CD4-positive, alpha-beta T cell treated with Interferon gamma for 1 hour (primary cell): ENCODE data around the gene LYSMD2.

Source experiments
- DNase-seq: peaks from one replicate; pipeline ENCODE4 v3.0.0-alpha.2; 2020

LYSMD2 gene

DNA sequence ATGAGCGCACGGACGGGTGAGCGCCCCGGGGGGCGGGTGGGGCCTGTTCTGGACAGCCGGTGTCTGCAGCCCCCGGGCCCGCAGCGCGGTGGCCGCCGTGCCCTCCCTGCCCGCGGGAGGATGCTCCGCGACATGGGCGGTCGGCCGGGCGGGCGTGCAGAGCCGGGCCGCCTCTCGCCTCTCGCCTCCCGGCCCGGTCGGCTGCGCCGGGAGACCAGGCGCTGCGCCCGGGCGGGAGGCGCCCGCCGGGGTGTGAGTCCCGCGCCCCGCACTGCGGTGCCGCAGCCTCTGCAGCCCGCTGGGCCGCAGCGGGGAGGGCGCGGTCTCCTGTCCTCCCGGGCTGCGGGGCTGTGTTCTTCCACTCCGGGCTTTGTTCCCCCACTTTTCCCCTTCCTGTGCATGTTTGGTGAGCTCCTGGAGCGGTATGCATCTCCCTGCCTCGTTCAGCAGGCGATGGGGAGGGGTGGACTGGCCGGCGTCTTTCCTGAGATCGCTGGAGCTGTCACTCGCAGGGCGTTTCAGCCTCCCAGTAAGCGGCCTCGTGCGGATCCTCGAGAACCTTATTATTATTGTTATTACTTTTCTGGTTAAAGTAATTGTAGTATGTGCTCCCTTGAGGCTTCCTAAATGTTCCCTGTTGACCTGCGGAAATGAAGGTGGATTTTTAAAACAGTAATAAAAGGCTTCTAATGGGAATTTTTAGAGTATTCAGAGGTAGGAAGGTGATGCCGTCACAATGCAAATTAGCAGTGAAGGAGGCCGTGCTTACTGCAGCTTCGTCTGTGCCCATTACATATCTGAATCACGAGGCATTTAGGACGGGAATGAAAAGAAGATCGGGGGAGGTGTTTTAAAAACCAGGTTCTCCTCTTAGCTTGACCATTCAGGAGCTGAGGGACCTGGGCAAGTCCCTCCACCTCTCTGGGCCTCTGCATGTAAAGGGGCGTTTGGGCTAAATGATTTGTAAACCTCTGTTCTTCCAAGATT lies 14.5 kb upstream of the LYSMD2 start:
- no peak for DNase-seq

DNA sequence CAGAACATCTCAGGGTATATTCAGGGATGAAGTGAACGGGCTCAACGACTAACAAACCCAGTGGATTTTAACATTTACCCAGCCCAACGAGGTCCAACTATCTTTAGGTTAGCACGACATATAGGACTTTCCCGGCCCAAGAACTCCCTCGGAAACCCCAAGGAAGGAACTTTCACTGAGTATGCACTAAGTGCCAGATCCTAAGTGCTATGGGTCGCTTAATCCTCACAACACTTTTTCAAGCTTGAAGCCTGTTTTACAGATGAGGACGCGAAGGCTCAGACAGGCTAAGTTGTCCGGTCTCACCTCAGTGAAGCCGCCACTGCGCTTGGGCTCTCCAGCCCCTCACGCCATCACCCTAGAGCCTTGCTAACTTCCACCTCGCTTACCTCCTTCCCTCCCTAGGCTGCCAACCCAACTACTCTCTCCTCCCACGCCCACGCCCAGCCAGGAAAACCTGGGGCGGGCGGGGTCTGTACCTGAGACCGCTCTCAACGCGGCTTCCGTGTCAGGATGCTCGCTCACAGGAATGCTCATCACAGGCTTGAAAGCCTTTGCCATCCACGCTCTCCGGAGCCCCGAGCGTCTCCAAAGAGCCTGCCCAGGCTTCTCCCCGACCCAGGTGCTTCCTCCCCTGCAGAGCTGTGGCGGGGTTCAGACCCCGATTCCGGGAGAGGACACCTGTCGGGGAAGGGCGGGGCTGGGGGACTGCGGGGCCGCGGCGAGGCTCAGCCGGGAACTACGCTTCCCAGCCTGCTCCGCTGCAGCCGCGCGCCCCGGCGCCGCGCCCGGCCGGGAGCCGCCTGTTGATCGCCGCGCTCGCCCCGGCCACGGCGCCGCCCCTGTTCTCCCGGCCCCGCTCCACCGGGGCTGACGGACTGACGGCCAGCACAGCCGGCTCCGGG lies 13.6 kb upstream of the LYSMD2 start, which contains the start of gene TMOD2:
TMOD2 (plus strand) TSS at position 806 of the 905 bp plus-strand sequence. CDS start 14,845 bp downstream, outside the sequence.
- DNase-seq: peak; percentile 44

DNA sequence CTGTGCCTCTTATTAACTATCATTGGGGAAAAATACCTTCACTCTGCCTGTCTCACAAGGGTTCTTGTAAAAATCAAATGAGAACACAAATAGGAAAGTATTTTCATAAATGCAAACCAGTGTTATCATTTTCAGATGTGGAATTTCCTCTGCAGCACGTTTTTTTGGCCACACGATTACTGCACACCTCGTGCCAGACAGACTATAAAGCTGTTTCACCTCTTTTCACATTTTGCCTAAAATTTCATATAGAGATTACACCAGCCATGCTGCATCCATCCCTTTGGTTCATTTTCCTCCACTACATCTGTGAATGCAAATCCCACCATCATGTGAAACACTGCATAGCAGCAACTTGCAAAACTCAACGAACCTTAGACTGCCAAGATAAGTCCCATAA lies 12.7 kb upstream of the LYSMD2 start:
- DNase-seq: no peak

DNA sequence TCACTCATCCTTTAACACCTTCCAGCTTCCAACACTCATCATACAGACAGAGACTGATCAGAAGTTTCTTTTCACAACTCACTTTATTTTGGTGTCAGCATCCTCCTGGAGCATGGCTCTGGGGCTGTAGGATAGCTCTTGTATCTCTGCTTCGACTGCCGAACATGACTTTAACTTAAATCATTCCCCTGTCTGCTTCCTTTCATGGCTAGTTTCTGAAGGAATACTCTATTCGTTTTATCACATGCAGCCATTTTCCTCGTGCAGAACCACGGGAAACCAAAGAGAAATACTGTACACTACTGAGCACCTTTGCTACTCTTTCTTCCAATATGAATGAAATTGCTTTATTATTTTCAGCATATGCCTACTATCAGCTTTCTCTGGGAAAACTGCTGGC lies 11.9 kb upstream of the LYSMD2 start:
- DNase-seq: no peak

DNA sequence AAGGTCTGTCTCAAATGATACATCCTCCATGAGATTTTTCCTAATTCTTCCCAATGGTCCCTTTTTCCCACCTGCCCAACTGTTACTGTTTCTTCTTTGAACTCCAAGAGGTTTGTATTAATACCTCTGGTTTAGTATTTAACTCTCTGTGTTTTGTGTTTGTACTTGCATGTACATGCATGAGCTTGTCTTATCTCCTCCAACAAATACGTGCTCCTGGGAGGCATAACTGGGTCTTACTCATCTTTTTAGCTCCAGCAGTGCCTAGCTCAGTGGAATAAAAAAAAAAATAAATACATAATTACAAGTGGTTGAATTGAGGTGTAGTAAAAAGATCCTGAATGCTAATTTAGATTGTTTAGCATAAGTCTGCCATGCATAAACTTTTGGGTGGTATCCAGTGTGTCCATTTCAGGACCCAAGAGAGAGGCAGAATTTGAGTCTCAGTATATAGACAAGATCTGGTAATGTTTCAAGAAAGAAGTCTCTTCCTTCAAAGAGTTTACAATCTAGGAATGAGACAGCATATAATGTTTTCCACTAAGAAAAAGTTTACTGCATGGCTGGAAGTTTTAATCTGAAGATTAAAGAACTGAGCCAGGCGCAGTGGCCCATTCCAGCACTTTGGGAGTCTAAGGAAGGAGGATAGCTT lies 1.7 kb upstream of the LYSMD2 start:
- DNase-seq: no peak

DNA sequence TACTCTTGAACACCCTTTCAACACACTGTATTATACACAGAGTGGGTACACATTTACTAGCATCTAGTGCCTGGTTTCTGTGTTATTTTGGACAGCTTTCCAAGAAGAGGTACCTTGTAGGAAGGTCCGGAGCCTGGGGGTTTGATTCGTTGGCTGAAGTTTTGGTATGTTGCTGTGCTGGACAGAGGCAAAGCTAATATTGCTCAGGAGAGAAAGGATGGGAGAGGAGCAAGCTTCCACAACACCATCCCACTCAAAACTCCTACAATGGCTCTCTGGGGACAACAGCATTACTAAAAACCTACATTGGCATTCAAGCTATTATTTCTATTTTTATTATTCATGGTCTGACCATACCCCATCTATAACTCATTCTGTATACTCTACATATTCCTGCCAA lies 1.1 kb upstream of the LYSMD2 start:
- DNase-seq: no peak

DNA sequence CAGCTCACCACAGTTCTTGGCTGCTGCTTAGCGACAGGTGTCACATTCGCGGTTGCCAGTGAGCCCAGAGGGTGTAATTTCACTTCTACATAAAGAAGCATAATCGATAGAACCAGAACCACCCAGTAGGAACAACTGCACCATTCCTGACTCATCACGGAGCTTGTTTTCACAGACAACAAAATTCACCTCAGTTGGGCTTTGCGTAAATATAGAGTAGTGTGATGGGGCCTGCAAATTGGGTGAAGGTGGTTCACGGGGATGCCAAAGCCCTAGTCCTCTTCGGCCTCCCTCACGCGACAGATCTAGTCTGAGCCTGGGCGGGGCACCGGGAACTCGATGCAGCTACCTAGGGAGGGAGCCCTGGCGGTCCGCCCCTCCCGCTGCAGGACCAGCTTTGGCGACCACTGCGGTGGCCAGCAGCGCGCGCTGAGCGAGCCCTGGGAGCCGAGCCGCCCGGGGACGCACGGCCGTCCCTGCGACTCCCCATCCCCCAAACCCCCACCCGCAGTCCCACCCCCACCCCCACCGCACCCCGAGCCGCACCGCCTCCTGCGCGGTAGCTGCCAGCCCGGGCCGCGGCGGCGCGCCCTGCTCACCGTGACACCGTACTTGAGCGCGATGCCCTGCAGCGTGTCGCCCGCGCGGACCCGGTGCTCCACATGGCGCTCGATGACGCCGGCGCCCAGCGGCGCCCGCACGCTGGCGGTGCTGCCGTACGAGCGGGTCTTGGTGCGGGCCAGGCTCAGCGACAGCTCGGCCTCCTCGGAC lies 519 bp downstream of the LYSMD2 start:
- peak; percentile 42 for DNase-seq

DNA sequence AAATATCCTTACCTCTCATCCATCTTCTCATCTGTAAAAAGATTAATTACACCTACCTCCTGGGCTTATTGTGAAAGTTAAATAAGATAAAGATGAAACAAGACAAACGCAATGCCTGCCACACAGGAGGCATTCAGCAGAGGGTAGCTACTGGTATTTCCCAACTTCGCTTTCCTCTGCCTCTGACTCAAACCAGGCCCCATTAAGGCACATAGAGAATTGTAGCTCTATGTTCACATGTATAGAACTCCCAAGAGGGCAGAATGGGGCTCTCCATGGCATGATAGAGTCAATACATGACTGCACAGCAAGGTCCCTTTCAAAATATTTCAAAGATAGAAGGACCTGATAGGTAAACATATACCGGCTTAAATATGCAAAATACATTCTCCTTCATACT lies 1.4 kb downstream of the LYSMD2 start:
- no peak for DNase-seq

DNA sequence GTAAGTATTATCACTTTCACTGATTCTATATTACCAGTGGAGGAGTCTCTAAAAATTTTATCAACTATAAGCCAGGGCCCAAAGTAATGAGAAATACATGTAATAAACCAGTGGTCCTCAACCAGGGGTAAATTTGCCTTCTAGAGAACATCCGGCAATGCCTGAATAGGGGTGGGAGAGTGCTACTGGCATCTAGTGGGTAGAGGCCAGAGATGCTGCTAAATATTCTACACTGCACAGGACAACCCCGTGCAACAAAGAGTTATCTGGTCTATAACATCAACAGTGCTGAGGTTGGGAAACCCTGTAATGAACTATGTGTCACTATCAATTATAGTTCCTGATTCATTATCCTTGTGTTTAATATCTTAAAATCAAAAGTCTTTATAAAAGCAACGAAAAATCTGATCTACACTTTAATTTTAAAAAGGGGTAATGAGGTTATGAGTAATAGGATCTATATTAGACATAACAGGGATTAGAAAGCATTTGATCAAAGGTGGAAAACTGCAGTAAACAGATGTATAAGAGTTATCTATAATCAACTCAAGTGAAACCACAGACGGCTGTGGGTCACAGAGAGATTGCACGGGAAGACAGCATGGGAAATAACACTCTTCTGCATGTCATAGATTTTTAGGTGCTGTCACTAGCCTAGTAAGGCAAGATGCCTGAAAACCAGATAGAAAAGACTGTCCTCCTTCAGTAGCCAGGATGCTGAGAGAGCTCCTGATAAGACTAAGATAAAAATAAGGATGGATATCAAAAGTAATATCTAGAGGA lies 2.0 kb downstream of the LYSMD2 start:
- no peak for DNase-seq

DNA sequence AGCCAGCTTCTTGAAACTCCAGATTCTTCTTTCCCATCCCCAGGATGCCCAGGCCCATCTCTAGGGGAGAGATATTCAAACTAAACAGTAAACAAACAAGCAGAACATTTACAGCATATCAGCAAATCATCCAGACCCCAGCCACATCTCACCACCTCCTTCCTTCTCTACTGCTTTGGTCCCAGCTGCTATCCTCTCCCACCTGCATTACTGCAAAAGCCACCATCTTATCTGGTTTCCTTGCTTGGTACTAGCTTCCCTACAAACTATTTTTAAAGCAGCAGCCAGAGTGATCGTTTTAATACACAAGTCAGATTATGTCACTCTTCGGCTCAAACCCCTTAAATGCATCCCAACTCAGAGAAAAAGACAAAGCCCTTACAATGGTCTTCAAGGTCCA lies 4.8 kb downstream of the LYSMD2 start:
- no peak for DNase-seq

DNA sequence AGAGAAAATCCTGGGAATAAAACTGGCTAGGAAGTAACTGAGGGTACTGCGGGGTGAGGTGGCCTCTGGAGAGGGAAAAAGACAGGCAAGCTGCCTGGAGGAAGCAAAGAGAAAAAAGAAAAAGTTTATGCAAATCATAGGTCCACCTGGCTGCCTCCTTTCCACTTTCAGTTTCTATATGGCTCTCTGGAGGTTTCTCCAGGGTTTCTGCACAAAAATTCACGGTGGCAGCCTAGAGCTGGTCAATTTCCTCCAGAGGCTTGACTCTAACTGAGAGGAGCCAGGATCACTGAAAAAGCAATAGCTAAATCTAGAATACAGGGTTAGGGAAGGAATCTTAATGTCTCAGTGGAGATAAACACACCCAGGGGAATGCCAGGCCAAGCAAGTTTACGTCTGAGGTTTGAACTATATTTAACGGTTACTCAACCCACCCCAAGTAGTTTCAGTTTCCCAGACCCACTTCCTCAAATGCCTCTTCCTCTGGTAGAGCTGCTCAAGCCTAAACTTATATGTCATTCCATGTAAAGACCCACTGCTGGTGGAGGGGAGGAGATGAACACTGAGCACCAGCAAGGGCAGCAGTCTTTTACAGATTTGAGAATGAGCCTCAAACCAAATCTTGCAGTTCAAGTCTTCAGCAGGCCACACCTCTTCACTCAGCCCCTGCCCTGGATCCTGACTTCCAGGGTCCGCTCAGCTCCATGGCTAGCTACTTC lies 5.7 kb downstream of the LYSMD2 start:
- peak; percentile 47 for DNase-seq

DNA sequence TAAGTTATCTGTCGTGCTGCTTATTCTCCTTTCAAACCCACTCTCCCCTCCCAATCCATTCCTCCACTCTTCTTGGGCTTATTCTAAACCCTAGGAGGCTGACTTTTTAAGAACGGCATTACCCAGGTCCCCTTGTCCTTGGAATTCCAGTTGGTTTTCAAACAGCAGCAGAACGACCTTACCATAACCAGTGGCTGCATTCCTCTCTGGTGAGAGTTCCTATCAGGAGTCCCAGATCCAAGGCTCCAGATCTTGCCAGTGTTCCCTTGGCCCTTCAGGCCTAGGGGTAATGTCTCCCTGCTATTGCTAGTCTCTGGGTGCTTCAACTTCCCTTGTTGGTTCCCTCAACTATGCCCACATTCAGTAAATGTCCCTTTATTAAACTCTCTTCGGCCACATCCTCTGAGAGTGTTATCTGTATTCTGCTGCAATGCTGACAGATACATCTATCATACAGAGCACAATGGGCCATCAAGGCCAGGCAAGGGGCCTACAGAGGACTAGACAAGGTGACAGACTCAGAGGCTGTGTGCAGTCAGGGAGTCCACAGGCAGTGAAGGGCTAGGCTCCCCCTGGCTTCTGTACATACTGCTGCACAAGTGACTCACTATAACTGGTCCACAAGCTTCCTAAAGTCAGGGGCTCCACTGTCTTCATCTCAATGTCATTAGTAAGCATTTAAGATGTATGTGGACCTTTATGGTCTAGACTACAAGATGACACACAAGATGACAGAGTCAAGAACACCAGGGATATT lies 10.1 kb downstream of the LYSMD2 start:
- no peak for DNase-seq

DNA sequence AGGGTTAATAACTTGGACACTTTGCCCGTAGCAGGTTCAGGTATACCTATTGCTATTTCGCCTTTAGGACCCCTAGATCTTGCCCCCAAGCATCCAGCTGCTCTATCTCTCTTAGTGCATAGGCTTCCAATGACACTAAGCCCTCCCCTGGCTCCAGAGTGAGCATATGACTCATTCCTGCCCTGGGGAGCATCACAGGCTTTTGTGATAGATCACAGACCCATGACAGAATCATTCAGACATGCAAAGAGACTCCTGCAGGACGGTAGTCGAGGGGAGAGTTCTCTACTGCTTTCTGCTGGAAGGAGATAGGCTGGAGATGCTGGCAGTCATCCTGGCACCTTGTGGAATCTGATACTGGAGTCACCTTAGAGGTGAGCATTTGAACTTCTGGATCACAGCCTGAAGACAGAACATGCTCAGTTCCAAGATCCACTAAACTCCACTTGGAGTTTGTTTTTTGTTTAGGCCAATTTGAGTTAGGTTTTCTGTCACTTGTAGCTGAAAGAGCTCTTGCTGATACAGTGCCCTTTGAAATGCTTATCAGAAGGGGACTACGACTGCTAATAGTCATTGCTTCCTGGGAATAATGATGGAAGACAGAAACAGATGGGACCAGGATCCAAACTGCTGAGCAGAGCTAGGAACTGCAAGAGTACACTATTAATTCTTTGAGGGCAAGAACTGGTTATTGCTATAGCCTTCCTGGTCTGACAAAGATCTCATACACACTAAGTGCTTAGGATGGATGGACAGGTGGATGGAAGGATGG lies 11.0 kb downstream of the LYSMD2 start:
- no peak for DNase-seq

DNA sequence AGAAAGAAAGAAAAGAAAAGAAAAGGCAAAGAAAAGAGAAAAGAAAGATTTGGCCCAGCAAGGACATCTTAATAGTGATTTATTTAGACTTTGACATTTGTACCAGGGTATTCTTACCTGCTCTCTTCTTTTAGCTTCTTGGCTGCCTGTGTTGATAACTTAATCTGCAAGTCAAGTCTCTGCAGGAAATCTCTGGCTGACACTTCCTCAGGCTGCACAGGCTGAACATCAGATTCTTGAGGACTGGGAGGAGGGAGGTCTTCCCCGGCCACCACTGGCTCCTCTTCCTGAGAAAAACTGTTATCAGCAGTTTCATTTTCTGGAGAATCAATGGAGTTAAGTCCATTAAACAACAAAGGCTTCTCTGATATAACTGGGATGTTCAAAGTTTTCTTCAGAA lies 12.8 kb downstream of the LYSMD2 start:
- DNase-seq: no peak

DNA sequence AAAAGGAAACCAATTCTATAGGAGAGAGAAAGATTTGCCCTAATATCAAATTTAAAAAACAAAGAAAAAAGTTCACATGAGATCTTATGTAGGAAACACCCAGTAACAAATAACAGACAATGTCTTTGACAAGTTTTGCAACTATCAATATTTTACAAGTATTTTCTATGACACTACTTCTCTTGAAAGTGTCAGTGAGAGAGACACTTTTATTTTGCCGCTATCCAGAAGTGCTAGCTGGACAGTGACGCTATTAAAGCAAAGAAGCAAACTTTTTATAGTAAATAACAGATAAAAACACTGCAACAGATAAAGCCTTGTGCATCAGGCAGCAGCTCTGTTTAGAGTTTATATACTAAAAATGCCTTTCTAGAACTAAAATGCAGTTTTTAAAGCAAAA lies 13.3 kb downstream of the LYSMD2 start:
- DNase-seq: no peak

DNA sequence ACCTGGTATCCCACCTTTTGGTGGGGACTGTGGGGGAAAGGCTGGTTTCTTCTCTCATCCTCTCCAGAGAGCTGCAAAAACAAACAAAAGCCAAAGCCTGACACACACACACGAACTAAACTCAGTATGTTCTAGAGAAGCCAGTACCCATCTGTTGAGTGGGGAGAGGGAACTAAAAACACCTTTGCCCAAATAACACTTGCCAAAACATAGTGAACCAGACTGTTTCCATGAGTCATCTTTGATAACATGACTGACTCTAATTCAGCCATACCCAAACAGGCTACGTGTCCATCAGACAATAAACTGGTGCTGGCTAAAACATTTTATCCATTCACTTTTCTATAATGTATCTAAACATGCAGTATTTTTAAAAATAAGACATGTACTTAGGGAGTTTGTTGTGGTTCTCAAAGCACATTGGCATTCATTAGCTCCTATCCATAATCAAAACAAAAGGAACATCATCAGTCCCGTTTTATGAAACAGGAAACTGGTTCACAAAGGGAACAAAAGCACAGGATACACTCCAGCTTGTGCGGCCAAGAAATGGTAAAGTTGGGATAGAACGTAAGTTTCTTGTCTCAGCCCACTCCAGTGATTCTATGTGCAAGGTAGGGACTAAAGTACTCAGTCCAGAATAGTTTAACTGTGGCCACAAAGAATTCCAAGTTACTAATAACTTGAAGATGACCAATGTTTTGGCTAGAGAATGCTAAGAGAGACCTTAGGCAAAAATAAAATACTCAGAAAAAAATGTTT lies 16.1 kb downstream of the LYSMD2 start:
- no peak for DNase-seq

DNA sequence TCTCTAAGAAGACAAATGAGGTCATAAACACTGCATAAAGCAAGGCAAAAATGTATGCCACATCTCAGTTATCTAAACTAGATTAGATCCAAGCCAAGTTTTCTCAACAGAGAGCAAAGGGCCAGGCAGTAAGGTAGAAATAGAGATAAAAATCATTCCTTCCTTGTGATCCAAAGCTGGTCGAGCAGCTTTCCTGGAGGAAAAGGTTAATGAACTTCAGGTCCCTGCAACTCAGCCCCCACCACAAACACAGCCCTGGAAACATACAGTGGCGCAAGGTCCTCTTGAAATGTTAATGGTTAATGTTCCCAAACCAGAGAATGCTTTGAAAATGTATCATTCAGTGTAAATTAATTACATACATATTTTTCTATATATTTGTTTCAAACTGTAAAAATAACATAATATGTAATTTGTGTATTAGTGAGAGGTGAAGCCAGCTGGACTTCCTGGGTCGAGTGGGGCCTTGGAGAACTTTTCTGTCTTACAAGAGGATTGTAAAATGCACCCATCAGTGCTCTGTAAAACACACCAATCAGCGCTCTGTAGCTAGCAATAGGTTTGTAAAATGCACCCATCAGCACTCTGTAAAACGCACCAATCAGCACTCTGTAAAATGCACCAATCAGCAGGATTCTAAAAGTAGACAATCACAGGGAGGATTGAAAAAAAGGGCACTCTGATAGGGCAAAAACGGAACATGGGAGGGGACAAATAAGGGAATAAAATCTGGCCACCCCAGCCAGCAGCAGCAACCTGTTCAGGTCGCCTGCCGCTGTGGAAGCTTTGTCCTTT lies 17.1 kb downstream of the LYSMD2 start:
- DNase-seq: no peak

DNA sequence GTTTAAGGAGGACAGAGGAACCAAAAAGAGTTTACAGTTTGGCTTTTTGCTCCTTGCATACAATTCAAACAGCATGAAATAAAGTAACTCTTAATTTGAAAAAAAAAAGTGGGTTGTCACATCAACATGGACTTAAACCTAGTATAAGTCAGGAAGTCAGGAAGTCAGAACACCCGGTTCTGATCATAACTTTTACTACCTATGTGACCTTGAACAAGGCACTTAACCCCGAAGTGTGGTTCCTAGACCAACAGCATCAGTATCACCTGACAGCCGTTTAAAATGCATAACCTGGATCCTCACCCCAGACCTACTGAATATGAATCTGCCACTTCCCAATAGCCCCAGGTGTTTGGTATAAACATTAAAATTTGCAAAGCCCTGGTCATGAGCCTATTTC lies 18.7 kb downstream of the LYSMD2 start:
- DNase-seq: no peak
